Measurements from ENCODE around the gene NDUFAF2. TPM values are rescaled to one million over a fixed set of nuclear protein-coding genes. Genes with fewer than 3 reads are reported as not detected.

NDUFAF2 gene
- total RNA-seq, 3 donors from 2014 or later: 12.8 to 29.9 (median 19.5) TPM

GRCh38 chr5:60958088-60958487 is 13.1 kb downstream of the NDUFAF2 start:
- intact Hi-C loops (cut with DNase I, micrococcal nuclease): no loop called here
- Histone ChIP-seq H3K4me1 (ENCODE audit: low read depth) (no peaks in the 10 kb centered on the region), H3K36me3 (ENCODE audit: low read depth) (no peaks in the 10 kb centered on the region), H3K4me3 (no peak overlapping the region), H3K9me3 (no peaks in the 10 kb centered on the region)
- ATAC-seq (no peak), DNase-seq (no peak)
- TF ChIP-seq CTCF (IDR thresholded peaks at IDR 0.05): no peak

GRCh38 chr5:60958712-60959111 is 13.7 kb downstream of the NDUFAF2 start:
- no peak for TF ChIP-seq CTCF (IDR thresholded peaks at IDR 0.05)
- Histone ChIP-seq H3K4me3 (no peak overlapping the region), H3K36me3 (ENCODE audit: low read depth) (no peaks in the 10 kb centered on the region), H3K9me3 (no peaks in the 10 kb centered on the region), H3K4me1 (ENCODE audit: low read depth) (no peaks in the 10 kb centered on the region)
- no peak for ATAC-seq
- DNase-seq: no peak
- intact Hi-C loops (cut with DNase I, micrococcal nuclease): no loop called here

GRCh38 chr5:60959156-60959555 is 14.2 kb downstream of the NDUFAF2 start:
- no peak for TF ChIP-seq CTCF (IDR thresholded peaks at IDR 0.05)
- DNase-seq (no peak), ATAC-seq (no peak)
- Histone ChIP-seq H3K4me1 (ENCODE audit: low read depth) (no peaks in the 10 kb centered on the region), H3K4me3 (no peak overlapping the region), H3K9me3 (no peaks in the 10 kb centered on the region), H3K36me3 (ENCODE audit: low read depth) (no peaks in the 10 kb centered on the region)
- intact Hi-C loops (cut with DNase I, micrococcal nuclease): no loop called here

GRCh38 chr5:60960591-60960990 is 15.6 kb downstream of the NDUFAF2 start:
- no peaks in the 10 kb centered on the region for H3K4me1 ChIP-seq (ENCODE audit: low read depth)
- DNase-seq (no peak), ATAC-seq (no peak)
- H3K9me3 ChIP-seq: no peaks in the 10 kb centered on the region
- intact Hi-C loops (cut with DNase I, micrococcal nuclease): no loop called here
- TF ChIP-seq CTCF (IDR thresholded peaks at IDR 0.05): no peak
- H3K36me3 ChIP-seq (ENCODE audit: low read depth): no peaks in the 10 kb centered on the region
- no peak overlapping the region for H3K4me3 ChIP-seq

GRCh38 chr5:60961685-60962084 is 16.7 kb downstream of the NDUFAF2 start:
- no peaks in the 10 kb centered on the region for H3K36me3 ChIP-seq (ENCODE audit: low read depth)
- no peak for TF ChIP-seq CTCF (IDR thresholded peaks at IDR 0.05)

GRCh38 chr5:60972231-60972630 is 27.2 kb downstream of the NDUFAF2 start:
- no peaks in the 10 kb centered on the region for H3K4me1 ChIP-seq (ENCODE audit: low read depth)
- H3K36me3 ChIP-seq (ENCODE audit: low read depth): no peaks in the 10 kb centered on the region
- intact Hi-C loops (cut with DNase I, micrococcal nuclease): no loop called here
- TF ChIP-seq CTCF (IDR thresholded peaks at IDR 0.05): no peak
- H3K4me3 ChIP-seq: no peak overlapping the region
- no peak for ATAC-seq
- peaks cover 13% of the 10 kb centered on the region for H3K9me3 ChIP-seq
- DNase-seq: no peak

More at GRCh38 chr5:60961685-60962084, 16.7 kb downstream of the NDUFAF2 start:
- H3K4me3 ChIP-seq: no peak overlapping the region
- peaks cover 4% of the 10 kb centered on the region for H3K9me3 ChIP-seq
- DNase-seq: no peak
- intact Hi-C loops (cut with DNase I, micrococcal nuclease): no loop called here
- ATAC-seq: no peak
- H3K4me1 ChIP-seq (ENCODE audit: low read depth): no peaks in the 10 kb centered on the region
